H9 (cell line): Measurements from ENCODE around the gene SLC9A1. TPM values are rescaled to one million over a fixed set of nuclear protein-coding genes. Genes with fewer than 3 reads are reported as not detected.
A peak's percentile ranks its signal among the peaks of the same experiment; 100 is the strongest.

Experiments used
- DNase-seq: peaks from one replicate; pipeline ENCODE4 v3.0.0-alpha.2; 2017
- H2AFZ ChIP-seq: one replicate; pipeline ENCODE4 v1.6.1; 2013; ENCODE audit warnings: mild to moderate bottlenecking, low read length, control low read depth, moderate library complexity
- H2AK5ac ChIP-seq: 2 replicates; pipeline ENCODE4 v1.6.1; 2013; ENCODE audit warnings: low read length, control low read depth, mixed read lengths; ENCODE audit not compliant: insufficient read length
- H2BK120ac ChIP-seq: one replicate; pipeline ENCODE4 v1.6.1; 2013; ENCODE audit warnings: low read depth, mild to moderate bottlenecking, low read length, control low read depth, inconsistent platforms; ENCODE audit not compliant: poor library complexity, severe bottlenecking
- H2BK12ac ChIP-seq: 2 replicates; pipeline ENCODE4 v1.6.1; 2013; ENCODE audit warnings: low read length, control low read depth, mixed read lengths, low read depth; ENCODE audit not compliant: insufficient read length
- H2BK15ac ChIP-seq: 2 replicates; pipeline ENCODE4 v1.6.1; 2013; ENCODE audit warnings: low read depth, low read length, control low read depth
- H2BK20ac ChIP-seq: one replicate; pipeline ENCODE4 v1.6.1; 2013; ENCODE audit warnings: low read depth, mild to moderate bottlenecking, low read length, control low read depth, inconsistent platforms; ENCODE audit not compliant: poor library complexity, severe bottlenecking
- H2BK5ac ChIP-seq: 2 replicates; pipeline ENCODE4 v1.6.1; 2013; ENCODE audit warnings: low read length, control low read depth, mixed read lengths; ENCODE audit not compliant: insufficient read length
- H3K14ac ChIP-seq: 2 replicates; pipeline ENCODE4 v1.6.1; 2013; ENCODE audit warnings: low read length, control low read depth; ENCODE audit not compliant: insufficient read depth
- H3K18ac ChIP-seq: 2 replicates; pipeline ENCODE4 v1.6.1; 2013; ENCODE audit warnings: low read depth, mild to moderate bottlenecking, mixed read lengths, low read length, control low read depth; ENCODE audit not compliant: insufficient read length
- H3K23ac ChIP-seq: 2 replicates; pipeline ENCODE4 v1.6.1; 2013; ENCODE audit warnings: low read length, control low read depth, mixed read lengths, low read depth; ENCODE audit not compliant: insufficient read length
- H3K23me2 ChIP-seq: 2 replicates; pipeline ENCODE4 v1.6.1; 2013; ENCODE audit warnings: low read depth, mild to moderate bottlenecking, mixed read lengths, low read length, control low read depth; ENCODE audit not compliant: insufficient read length, poor library complexity, severe bottlenecking
- H3K27ac ChIP-seq: 2 replicates; pipeline ENCODE4 v1.5.1; 2013; ENCODE audit warnings: low read length, control low read depth, mixed read lengths, low read depth; ENCODE audit not compliant: insufficient read length
- H3K27me3 ChIP-seq: 2 replicates; pipeline ENCODE4 v1.6.1; 2013; ENCODE audit warnings: low read length, control low read depth, inconsistent platforms; ENCODE audit not compliant: insufficient read depth
- H3K4ac ChIP-seq: 2 replicates; pipeline ENCODE4 v1.6.1; 2013; ENCODE audit warnings: low read depth, mild to moderate bottlenecking, control low read depth, inconsistent platforms, low read length, moderate library complexity
- H3K4me1 ChIP-seq: 2 replicates; pipeline ENCODE4 v1.6.1; 2013; ENCODE audit warnings: low read length, control low read depth, inconsistent platforms; ENCODE audit not compliant: insufficient read depth
- H3K4me2 ChIP-seq: 2 replicates; pipeline ENCODE4 v1.6.1; 2013; ENCODE audit warnings: low read length, control low read depth, mixed read lengths; ENCODE audit not compliant: insufficient read length, insufficient read depth
- H3K56ac ChIP-seq: 2 replicates; pipeline ENCODE4 v1.6.1; 2013; ENCODE audit warnings: low read depth, mild to moderate bottlenecking, mixed read lengths, low read length, control low read depth; ENCODE audit not compliant: insufficient read length
- H3K79me1 ChIP-seq: 2 replicates; pipeline ENCODE4 v1.6.1; 2013; ENCODE audit warnings: low read depth, mild to moderate bottlenecking, moderate library complexity, low read length, control low read depth, inconsistent platforms; ENCODE audit not compliant: insufficient read depth, poor library complexity, severe bottlenecking
- H3K79me2 ChIP-seq: 2 replicates; pipeline ENCODE4 v1.6.1; 2013; ENCODE audit warnings: low read length, control low read depth, inconsistent platforms; ENCODE audit not compliant: insufficient read depth
- H3K9ac ChIP-seq: 2 replicates; pipeline ENCODE4 v1.6.1; 2013; ENCODE audit warnings: low read length, control low read depth, mixed read lengths; ENCODE audit not compliant: insufficient read length; ENCODE audit errors: extremely low read depth
- H3K9me3 ChIP-seq: one replicate; pipeline ENCODE4 v1.6.1; 2013; ENCODE audit warnings: low read depth, low read length, inconsistent platforms; ENCODE audit not compliant: control insufficient read depth
- H3T11ph ChIP-seq: one replicate; pipeline ENCODE4 v1.6.1; 2013; ENCODE audit warnings: mild to moderate bottlenecking, low read length, control low read depth, inconsistent platforms
- H4K20me1 ChIP-seq: one replicate; pipeline ENCODE4 v1.6.1; 2013; ENCODE audit not compliant: control insufficient read depth, insufficient read length, insufficient read depth
- H4K5ac ChIP-seq: 2 replicates; pipeline ENCODE4 v1.6.1; 2013; ENCODE audit warnings: low read depth, mild to moderate bottlenecking, mixed read lengths, low read length, control low read depth; ENCODE audit not compliant: insufficient read length
- H4K8ac ChIP-seq: replicated peaks from 2 replicates; pipeline ENCODE4 v1.6.1; 2013; ENCODE audit warnings: low read length, control low read depth, mixed read lengths, low read depth; ENCODE audit not compliant: insufficient read length
- H4K91ac ChIP-seq: 2 replicates; pipeline ENCODE4 v1.6.1; 2013; ENCODE audit warnings: low read depth, mild to moderate bottlenecking, moderate library complexity, mixed read lengths, low read length, control low read depth; ENCODE audit not compliant: insufficient read length
- H3K27ac Mint-ChIP-seq, 3 experiments: 2 replicates in 2 of 3; 3 replicates in 1 of 3; pipeline ENCODE4 v1.8.0; 2020 to 2021; ENCODE audit warnings: mixed read lengths in 3 of 3, mild to moderate bottlenecking in 1 of 3, moderate library complexity in 1 of 3
- H3K27me3 Mint-ChIP-seq: 2 replicates; pipeline ENCODE4 v1.8.0; 2021; ENCODE audit warnings: low read depth, mild to moderate bottlenecking, moderate library complexity, mixed read lengths
- H3K36me3 Mint-ChIP-seq, 3 experiments: 2 replicates in 2 of 3; 3 replicates in 1 of 3; pipeline ENCODE4 v1.8.0; 2020 to 2021; ENCODE audit warnings: low read depth in 3 of 3, mixed read lengths in 3 of 3; ENCODE audit not compliant: insufficient read depth in 1 of 3
- H3K4me1 Mint-ChIP-seq, 2 experiments: 2 replicates each; pipeline ENCODE4 v1.8.0; 2020; ENCODE audit warnings: mixed read lengths in 2 of 2
- H3K4me3 Mint-ChIP-seq, 2 experiments: 2 replicates in 1 of 2; 3 replicates in 1 of 2; pipeline ENCODE4 v1.8.0; 2020 to 2021; ENCODE audit warnings: mild to moderate bottlenecking in 2 of 2, mixed read lengths in 2 of 2, moderate library complexity in 1 of 2
- H3K9me3 Mint-ChIP-seq, 2 experiments: 2 replicates in 1 of 2; 3 replicates in 1 of 2; pipeline ENCODE4 v1.8.0; 2020; ENCODE audit warnings: mild to moderate bottlenecking in 2 of 2, mixed read lengths in 2 of 2, moderate library complexity in 1 of 2
- CTCF ChIP-seq: fragments of 200-600 bp; sonication (generic); conservative IDR thresholded peaks from 3 replicates; pipeline ENCODE4 v1.8.0; 2021; ENCODE audit warnings: antibody characterized with exemption, mild to moderate bottlenecking
- WGBS: extraction: QIAGEN DNeasy Blood & Tissue Kit; methylation state at CpG from one replicate; pipeline ENCODE4 v1.1.7; 2013; ENCODE audit warnings: missing lambda C conversion rate, low lambda C conversion rate, mixed read lengths; ENCODE audit not compliant: insufficient read length; ENCODE audit errors: extremely low coverage; 5-methylcytosine and 5-hydroxymethylcytosine counted together
- total RNA-seq: library from RNA; stranded (reverse); gene quantifications from 2 replicates; pipeline ENCODE4 v1.2.1, GENCODE V29; 2021

The SLC9A1 gene
- total RNA-seq, 1 experiment from 2014 or later = 20.8 TPM

GRCh38 chr1:27152829-27153548 lies 1.9 kb downstream of the SLC9A1 start:
- Histone ChIP-seq H2BK20ac (no peak overlapping the region), H3K23me2 (peaks cover 11% of the 10 kb centered on the region), H3K14ac (no peak overlapping the region; the same call in 1 of the 2 replicates), H4K20me1 (no peaks in the 10 kb centered on the region), H2BK12ac (no peak overlapping the region), H2BK5ac (no peak overlapping the region), H3K18ac (no peak overlapping the region), H3K4ac (no peak overlapping the region), H3T11ph (no peak overlapping the region), H4K5ac (no peak overlapping the region), H3K4me2 (peak overlapping the region; percentile 12), H2BK15ac (no peak overlapping the region), H3K23ac (no peak overlapping the region), H3K27ac (no peak overlapping the region), H3K56ac (no peak overlapping the region), H3K4me1 (no peaks in the 10 kb centered on the region), H3K79me2 (no peaks in the 10 kb centered on the region; the same call in 1 of the 2 replicates), H3K9me3 (no peaks in the 10 kb centered on the region), H2AK5ac (no peak overlapping the region), H3K9ac (no peak overlapping the region), H3K27me3 (no peaks in the 10 kb centered on the region), H4K8ac (no peak overlapping the region), H3K79me1 (peaks cover 4% of the 10 kb centered on the region), H2AFZ (no peak overlapping the region), H4K91ac (no peak overlapping the region), H2BK120ac (no peak overlapping the region)
- peaks cover 0 to 4% (median 2%) of the 10 kb centered on the region in 3 experiments; a peak in 1 of 7 replicates for H3K36me3 Mint-ChIP-seq
- H3K9me3 Mint-ChIP-seq = no peaks in the 10 kb centered on the region
- H3K27ac Mint-ChIP-seq = 0 out of 7 replicates have a peak overlapping the region, but pooled peaks of 1 of the 3 experiments have one; percentile 63
- WGBS = no CpG with 5 or more reads among the region's 2 CpGs
- peaks cover 28 to 40% of the 10 kb centered on the region in 2 experiments for H3K4me1 Mint-ChIP-seq
- DNase-seq = no peak
- H3K4me3 Mint-ChIP-seq = peak overlapping the region; percentile 76 to 95
- no peak for TF ChIP-seq CTCF
- H3K27me3 Mint-ChIP-seq = no peaks in the 10 kb centered on the region
